CD14-positive monocyte (primary cell): ENCODE measurements around the gene SNAPC4. TPM values are rescaled to one million over a fixed set of nuclear protein-coding genes. Genes with fewer than 3 reads are reported as not detected.
"Not testable (repeated sequence)": the region's sequence is repeated elsewhere in the genome, so short reads cannot be mapped to it uniquely, and the experiment has no call there.

Experiments used
- DNase-seq, 3 donors: peaks; one replicate each; pipeline ENCODE4 v3.0.0-alpha.2; 2011 to 2022
- H2AFZ ChIP-seq: 2 replicates; pipeline ENCODE4 v1.6.0; 2012; ENCODE audit warnings: mild to moderate bottlenecking, low read depth, low read length, inconsistent platforms; ENCODE audit not compliant: insufficient read depth, poor library complexity, severe bottlenecking
- H3K27ac ChIP-seq, 2 donors: 1 replicate in 1 of 2; 2 replicates in 1 of 2; pipeline ENCODE4 v1.5.1; 2012 to 2013; ENCODE audit warnings: low read length in 2 of 2, control low read depth in 1 of 2, inconsistent platforms in 1 of 2, low read depth in 1 of 2, mild to moderate bottlenecking in 1 of 2
- H3K27me3 ChIP-seq, 2 donors: one replicate each; pipeline versions ENCODE4 v1.6.0 to v1.6.1; 2011 to 2013; ENCODE audit warnings: low read length in 2 of 2; ENCODE audit not compliant: control insufficient read depth in 2 of 2, insufficient read depth in 2 of 2
- H3K36me3 ChIP-seq, 2 donors: replicated peaks in 1 of 2; 1 replicate in 1 of 2; 2 replicates in 1 of 2; pipeline versions ENCODE4 v1.5.1 to v1.6.1; 2012 to 2013; ENCODE audit warnings: low read length in 2 of 2, control low read depth in 1 of 2, inconsistent platforms in 1 of 2, mild to moderate bottlenecking in 1 of 2; ENCODE audit not compliant: insufficient read depth in 2 of 2, control insufficient read depth in 1 of 2
- H3K4me1 ChIP-seq, 2 donors: 1 replicate in 1 of 2; 2 replicates in 1 of 2; pipeline versions ENCODE4 v1.5.1 to v1.6.1; 2012 to 2013; ENCODE audit warnings: low read length in 2 of 2, control low read depth in 1 of 2, inconsistent platforms in 1 of 2, mild to moderate bottlenecking in 1 of 2, moderate library complexity in 1 of 2; ENCODE audit not compliant: insufficient read depth in 2 of 2, control insufficient read depth in 1 of 2
- H3K4me2 ChIP-seq: replicated peaks from 2 replicates; pipeline ENCODE3; 2012; ENCODE audit warnings: low read length, moderate library complexity, mild to moderate bottlenecking; ENCODE audit not compliant: poor library complexity, severe bottlenecking; ENCODE audit errors: extremely low read depth
- H3K4me3 ChIP-seq, 3 experiments: fragments of 200-600 bp in 1 of 3; sonication (generic) in 1 of 3; replicated peaks in 1 of 3; 1 replicate in 2 of 3; 2 replicates in 1 of 3; pipeline ENCODE4 v1.5.1; 2011 to 2013; ENCODE audit warnings: low read length in 3 of 3, mild to moderate bottlenecking in 3 of 3, control low read depth in 2 of 3, low read depth in 2 of 3, inconsistent platforms in 1 of 3, moderate library complexity in 1 of 3
- H3K79me2 ChIP-seq: 2 replicates; pipeline ENCODE4 v1.6.0; 2012; ENCODE audit warnings: mild to moderate bottlenecking, control low read depth, inconsistent platforms, low read length, moderate library complexity; ENCODE audit not compliant: insufficient read depth
- H3K9ac ChIP-seq: 2 replicates; pipeline ENCODE4 v1.6.0; 2017; ENCODE audit warnings: low read length, mild to moderate bottlenecking; ENCODE audit not compliant: insufficient read depth, poor library complexity, severe bottlenecking
- H3K9me3 ChIP-seq, 2 donors: replicated peaks in 1 of 2; 1 replicate in 1 of 2; 2 replicates in 1 of 2; pipeline versions ENCODE4 v1.5.1 to v1.6.1; 2012 to 2013; ENCODE audit warnings: low read length in 2 of 2, control low read depth in 1 of 2; ENCODE audit not compliant: control insufficient read depth in 1 of 2, insufficient read depth in 1 of 2
- H4K20me1 ChIP-seq: 2 replicates; pipeline ENCODE4 v1.6.0; 2012; ENCODE audit warnings: mild to moderate bottlenecking, low read length, control low read depth, moderate library complexity; ENCODE audit not compliant: insufficient read depth
- H3K27ac Mint-ChIP-seq, 7 donors: one replicate each; pipeline ENCODE4 v1.8.0; 2020; ENCODE audit warnings: mild to moderate bottlenecking in 7 of 7, mixed read lengths in 7 of 7, moderate library complexity in 6 of 7, inconsistent platforms in 2 of 7
- H3K27me3 Mint-ChIP-seq, 3 donors: one replicate each; pipeline ENCODE4 v1.8.0; 2021 to 2022; ENCODE audit warnings: low read depth in 3 of 3, mild to moderate bottlenecking in 3 of 3, mixed read lengths in 3 of 3, moderate library complexity in 3 of 3, inconsistent platforms in 1 of 3
- H3K36me3 Mint-ChIP-seq, 2 donors: one replicate each; pipeline ENCODE4 v1.8.0; 2020; ENCODE audit warnings: mixed read lengths in 2 of 2, inconsistent platforms in 1 of 2, mild to moderate bottlenecking in 1 of 2
- H3K4me1 Mint-ChIP-seq: one replicate; pipeline ENCODE4 v1.8.0; 2020; ENCODE audit warnings: mild to moderate bottlenecking, mixed read lengths
- H3K4me3 Mint-ChIP-seq, 2 donors: one replicate each; pipeline ENCODE4 v1.8.0; 2020; ENCODE audit warnings: mild to moderate bottlenecking in 2 of 2, mixed read lengths in 2 of 2, moderate library complexity in 1 of 2
- H3K9me3 Mint-ChIP-seq, 7 donors: one replicate each; pipeline ENCODE4 v1.8.0; 2020 to 2022; ENCODE audit warnings: mixed read lengths in 7 of 7, mild to moderate bottlenecking in 6 of 7, moderate library complexity in 6 of 7, inconsistent platforms in 2 of 7
- CTCF ChIP-seq: fragments of 200-600 bp; IDR thresholded peaks from one replicate; pipeline ENCODE4 v1.8.0; 2022; ENCODE audit warnings: antibody characterized with exemption, mild to moderate bottlenecking
- WGBS: methylation state at CpG from one replicate; pipeline ENCODE4 v1.1.5; 2013; ENCODE audit warnings: missing lambda C conversion rate; ENCODE audit not compliant: insufficient coverage; 5-methylcytosine and 5-hydroxymethylcytosine counted together
- intact Hi-C, 2 donors: fragments of 100-400 bp; cut with micrococcal nuclease; formaldehyde crosslinking; loops; one replicate each; pipeline versions ENCODE4 v1.15.0 to v1.15.1; 2023
- polyA plus RNA-seq, 3 donors: library from polyadenylated mRNA; depleted of rRNA in 1 of 3; unstranded in 2 of 3; stranded (reverse) in 1 of 3; fragments of 300-500 nt in 2 of 3; fragments of >200 nt in 1 of 3; fragmentation: Illumina TruSeq in 2 of 3; gene quantifications; 1 replicate in 2 of 3; 2 replicates in 1 of 3; pipeline ENCODE4 v1.2.3, GENCODE V29; 2012 to 2021

SNAPC4 gene
- polyA plus RNA-seq, 3 donors = 0.59 to 6.7 (median 1.2) TPM

GRCh38 chr9:136426787-136427186 is 26.8 kb upstream of the SNAPC4 start:
- H3K36me3 Mint-ChIP-seq = peaks cover 42 to 69% of the 10 kb centered on the region in 2 donors

GRCh38 chr9:136425367-136425766 is 25.4 kb upstream of the SNAPC4 start:
- peaks cover 54 to 67% of the 10 kb centered on the region in 2 donors for H3K36me3 ChIP-seq

More at GRCh38 chr9:136426787-136427186, 26.8 kb upstream of the SNAPC4 start:
- intact Hi-C loops = no loop called here
- Histone ChIP-seq H3K79me2 (no peaks in the 10 kb centered on the region), H4K20me1 (no peaks in the 10 kb centered on the region), H3K9ac (no peak overlapping the region), H3K4me1 (no peaks in the 10 kb centered on the region), H3K4me3 (no peak overlapping the region), H3K9me3 (no peaks in the 10 kb centered on the region), H3K27me3 (no peaks in the 10 kb centered on the region), H3K27ac (no peak overlapping the region), H2AFZ (no peak overlapping the region), H3K36me3 (peaks cover 45 to 57% of the 10 kb centered on the region in 2 donors), H3K4me2 (no peak overlapping the region)
- peaks cover 0 to 2% (median 0%) of the 10 kb centered on the region in 7 donors for H3K9me3 Mint-ChIP-seq
- DNase-seq = no peak
- no peak overlapping the region for H3K4me3 Mint-ChIP-seq
- no peak for TF ChIP-seq CTCF
- WGBS = 98% methylated on average over 8 of the region's 12 CpGs
- H3K27ac Mint-ChIP-seq = peak overlapping the region in 1 of 7 donors; percentile 33
- H3K4me1 Mint-ChIP-seq = no peaks in the 10 kb centered on the region
- no peaks in the 10 kb centered on the region for H3K27me3 Mint-ChIP-seq

More at GRCh38 chr9:136425367-136425766, 25.4 kb upstream of the SNAPC4 start:
- H3K4me3 Mint-ChIP-seq, H3K4me1 ChIP-seq, H3K9me3 ChIP-seq, intact Hi-C loops, H2AFZ ChIP-seq, H3K9ac ChIP-seq, H3K4me3 ChIP-seq, H3K4me2 ChIP-seq, H3K9me3 Mint-ChIP-seq, H3K27ac ChIP-seq, H3K27me3 Mint-ChIP-seq, H4K20me1 ChIP-seq, H3K79me2 ChIP-seq, DNase-seq, H3K4me1 Mint-ChIP-seq, H3K27me3 ChIP-seq: not testable (repeated sequence)
- Mint-ChIP-seq H3K36me3 (peaks cover 51 to 77% of the 10 kb centered on the region in 2 donors), H3K27ac (peak overlapping the region in 3 of 7 donors; percentile 1 to 56 (median 9))
- 92% methylated on average over 7 of the region's 7 CpGs for whole genome bisulfite sequencing
